Measurements from ENCODE around the gene ABCG5. TPM values are rescaled to one million over a fixed set of nuclear protein-coding genes. Genes with fewer than 3 reads are reported as not detected.

Gene ABCG5
- total RNA-seq, 1 experiment from 2014 or later, result not detected

GRCh38 chr2:43788646-43789045 is 50.0 kb downstream of the ABCG5 start:
- ChIA-PET POLR2A (interaction anchor here (1.2 kb wide), 1 partner anchor 14 kb away, joined by 3 read pairs; no protein-coding TSS in a partner anchor), CTCF (no interaction called here)
- no peak for DNase-seq (ENCODE audit: unreplicated experiment)
- no peak overlapping the region for H3K4me3 Mint-ChIP-seq (ENCODE audit: unreplicated experiment)
- TF ChIP-seq CTCF (IDR thresholded peaks at IDR 0.05; ENCODE audit: unreplicated experiment), result no peak
- no peaks in the 10 kb centered on the region for H3K4me1 Mint-ChIP-seq (ENCODE audit: insufficient read depth, unreplicated experiment)
- H3K27ac Mint-ChIP-seq (ENCODE audit: low read depth, unreplicated experiment), result no peak overlapping the region
- BruUV-seq (replicated peaks), result no TSS peak
- no peaks in the 10 kb centered on the region for H3K9me3 Mint-ChIP-seq (ENCODE audit: unreplicated experiment)
- intact Hi-C loops (cut with micrococcal nuclease), result no loop called here
- no peaks in the 10 kb centered on the region for H3K27me3 Mint-ChIP-seq (ENCODE audit: insufficient read depth, unreplicated experiment)
- peaks cover 46% of the 10 kb centered on the region for H3K36me3 Mint-ChIP-seq (ENCODE audit: insufficient read depth, unreplicated experiment)

DNA sequence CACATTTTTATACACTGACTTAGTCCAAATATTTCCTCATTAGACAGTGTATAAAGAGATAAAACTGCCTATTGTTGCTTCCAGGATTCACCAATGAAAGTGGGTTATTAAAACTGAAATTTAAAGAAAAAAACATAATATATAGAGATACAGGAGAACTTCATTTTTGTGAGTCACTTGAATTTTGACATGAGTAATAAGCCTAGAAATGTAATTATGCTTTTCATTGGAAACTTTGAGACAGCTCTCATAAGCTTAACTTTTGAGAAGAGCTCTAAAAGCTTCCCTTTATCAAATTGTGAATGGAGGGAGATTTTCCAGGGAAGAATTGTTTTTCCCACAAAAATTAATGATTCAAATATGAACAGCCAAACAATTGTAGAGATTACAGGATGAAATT is 50.7 kb downstream of the ABCG5 start:
- Mint-ChIP-seq H3K27ac (ENCODE audit: low read depth, unreplicated experiment) (no peak overlapping the region), H3K4me3 (ENCODE audit: unreplicated experiment) (no peak overlapping the region), H3K36me3 (ENCODE audit: insufficient read depth, unreplicated experiment) (peaks cover 43% of the 10 kb centered on the region), H3K27me3 (ENCODE audit: insufficient read depth, unreplicated experiment) (no peaks in the 10 kb centered on the region), H3K4me1 (ENCODE audit: insufficient read depth, unreplicated experiment) (no peaks in the 10 kb centered on the region), H3K9me3 (ENCODE audit: unreplicated experiment) (no peaks in the 10 kb centered on the region)
- ChIA-PET POLR2A (no interaction called here), CTCF (no interaction called here)
- intact Hi-C loops (cut with micrococcal nuclease), result no loop called here
- BruUV-seq (replicated peaks), result no TSS peak
- no peak for TF ChIP-seq CTCF (IDR thresholded peaks at IDR 0.05; ENCODE audit: unreplicated experiment)
- no peak for DNase-seq (ENCODE audit: unreplicated experiment)

GRCh38 chr2:43778233-43778632 is 60.4 kb downstream of the ABCG5 start:
- Mint-ChIP-seq H3K4me3 (ENCODE audit: unreplicated experiment) (no peak overlapping the region), H3K36me3 (ENCODE audit: insufficient read depth, unreplicated experiment) (peaks cover 26% of the 10 kb centered on the region), H3K4me1 (ENCODE audit: insufficient read depth, unreplicated experiment) (no peaks in the 10 kb centered on the region), H3K27me3 (ENCODE audit: insufficient read depth, unreplicated experiment) (no peaks in the 10 kb centered on the region), H3K9me3 (ENCODE audit: unreplicated experiment) (no peaks in the 10 kb centered on the region), H3K27ac (ENCODE audit: low read depth, unreplicated experiment) (no peak overlapping the region)
- DNase-seq (ENCODE audit: unreplicated experiment), result peak; percentile 17
- CTCF ChIA-PET, result no interaction called here
- TF ChIP-seq CTCF (IDR thresholded peaks at IDR 0.05; ENCODE audit: unreplicated experiment), result no peak
- no TSS peak for BruUV-seq (replicated peaks)
- POLR2A ChIA-PET, result no interaction called here
- intact Hi-C loops (cut with micrococcal nuclease), result no loop called here

DNA sequence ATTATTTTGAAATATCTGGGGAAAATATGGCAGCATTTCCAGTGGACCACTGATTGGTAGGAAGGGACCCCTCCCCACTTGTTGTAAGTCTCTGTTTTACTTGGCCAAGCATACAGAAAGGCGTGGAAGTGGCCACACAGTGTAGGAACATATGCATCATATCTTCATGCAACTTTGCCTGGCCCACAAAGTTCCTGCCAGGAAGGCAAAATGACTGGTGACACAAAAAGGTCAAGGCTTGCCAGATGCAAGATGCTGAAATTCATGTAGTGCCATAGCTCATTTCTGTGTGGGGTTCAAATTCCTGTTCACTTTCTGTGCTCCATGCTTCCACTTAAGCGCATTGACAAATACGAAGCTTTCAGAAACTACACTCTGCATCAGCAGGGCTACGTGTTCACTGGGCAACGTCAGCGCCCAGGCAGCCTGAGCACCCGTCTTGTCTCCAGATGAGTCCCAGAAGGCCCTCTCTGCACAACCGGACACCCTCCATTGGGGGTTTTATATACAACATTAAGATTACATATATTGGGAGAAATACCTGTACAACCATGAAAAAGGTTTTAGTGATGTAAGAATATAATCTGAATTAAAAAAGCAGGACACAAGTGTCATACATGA is 61.2 kb downstream of the ABCG5 start:
- Mint-ChIP-seq H3K9me3 (ENCODE audit: unreplicated experiment) (no peaks in the 10 kb centered on the region), H3K4me3 (ENCODE audit: unreplicated experiment) (no peak overlapping the region), H3K36me3 (ENCODE audit: insufficient read depth, unreplicated experiment) (peaks cover 26% of the 10 kb centered on the region), H3K27me3 (ENCODE audit: insufficient read depth, unreplicated experiment) (no peaks in the 10 kb centered on the region), H3K4me1 (ENCODE audit: insufficient read depth, unreplicated experiment) (no peaks in the 10 kb centered on the region), H3K27ac (ENCODE audit: low read depth, unreplicated experiment) (no peak overlapping the region)
- BruUV-seq (replicated peaks), result no TSS peak
- TF ChIP-seq CTCF (IDR thresholded peaks at IDR 0.05; ENCODE audit: unreplicated experiment), result no peak
- intact Hi-C loops (cut with micrococcal nuclease), result no loop called here
- ChIA-PET CTCF (no interaction called here), POLR2A (no interaction called here)
- no peak for DNase-seq (ENCODE audit: unreplicated experiment)

Measured in MCF 10A (cell line).